Hepatocyte (in vitro differentiated cells): ENCODE results near the gene SUPT3H. TPM values are rescaled to one million over a fixed set of nuclear protein-coding genes. Genes with fewer than 3 reads are reported as not detected.

Source experiments
- DNase-seq: peaks from one replicate; pipeline ENCODE4 v3.0.0-alpha.2; 2016; ENCODE audit warnings: low spot score
- H2AFZ ChIP-seq: fragments of 200-600 bp; sonication (generic); 2 replicates; pipeline ENCODE4 v1.6.0; 2016; ENCODE audit warnings: antibody characterized with exemption, mild to moderate bottlenecking
- H3K27ac ChIP-seq: fragments of 200-600 bp; sonication (generic); 2 replicates; pipeline ENCODE4 v1.5.1; 2016; ENCODE audit warnings: mild to moderate bottlenecking
- H3K27me3 ChIP-seq: fragments of 200-600 bp; sonication (generic); 2 replicates; pipeline ENCODE4 v1.6.1; 2016
- H3K36me3 ChIP-seq: fragments of 200-600 bp; sonication (generic); replicated peaks from 2 replicates; pipeline ENCODE4 v1.5.1; 2016; ENCODE audit warnings: low read depth; ENCODE audit not compliant: insufficient read depth
- H3K4me1 ChIP-seq: fragments of 200-600 bp; sonication (generic); 2 replicates; pipeline ENCODE4 v1.5.1; 2016; ENCODE audit warnings: mild to moderate bottlenecking, moderate library complexity; ENCODE audit not compliant: insufficient read depth
- H3K4me2 ChIP-seq: fragments of 200-600 bp; sonication (generic); 2 replicates; pipeline ENCODE4 v1.6.0; 2016
- H3K4me3 ChIP-seq: fragments of 200-600 bp; sonication (generic); 2 replicates; pipeline ENCODE4 v1.5.1; 2016; ENCODE audit warnings: mild to moderate bottlenecking
- H3K79me2 ChIP-seq: fragments of 200-600 bp; sonication (generic); 2 replicates; pipeline ENCODE4 v1.6.0; 2017; ENCODE audit warnings: mild to moderate bottlenecking
- H3K9me2 ChIP-seq: fragments of 200-600 bp; sonication (generic); replicated peaks from 2 replicates; pipeline ENCODE4 v1.6.0; 2017; ENCODE audit warnings: mild to moderate bottlenecking; ENCODE audit not compliant: insufficient read depth
- H3K9me3 ChIP-seq: fragments of 200-600 bp; sonication (generic); 2 replicates; pipeline ENCODE4 v1.5.1; 2016; ENCODE audit warnings: low read depth, mild to moderate bottlenecking
- H4K20me1 ChIP-seq: fragments of 200-600 bp; sonication (generic); 2 replicates; pipeline ENCODE4 v1.6.0; 2016; ENCODE audit warnings: mild to moderate bottlenecking; ENCODE audit not compliant: insufficient read depth, poor library complexity, severe bottlenecking
- EZH2 ChIP-seq: fragments of 200-600 bp; sonication (generic); IDR thresholded peaks from 2 replicates; pipeline ENCODE4 v1.6.1; 2016; ENCODE audit warnings: antibody characterized with exemption, mild to moderate bottlenecking, borderline replicate concordance
- EZH2phosphoT487 ChIP-seq: fragments of 200-600 bp; sonication (generic); IDR thresholded peaks from one replicate; pipeline ENCODE4 v1.6.1; 2018; ENCODE audit warnings: antibody characterized with exemption, mild to moderate bottlenecking, low read depth, moderate library complexity; ENCODE audit not compliant: unreplicated experiment, severe bottlenecking
- WGBS: methylation state at CpG from one replicate; pipeline ENCODE4 v1.1.6; 2016; ENCODE audit warnings: low lambda C conversion rate; ENCODE audit errors: missing lambda C conversion rate; 5-methylcytosine and 5-hydroxymethylcytosine counted together
- polyA plus RNA-seq: library from polyadenylated mRNA; unstranded; fragments of >200 nt; fragmentation: Nextera tagmentation; extraction: Ambion mirVana; gene quantifications from 2 replicates; pipeline ENCODE4 v1.2.1, GENCODE V29; 2016
- total RNA-seq: library from RNA; depleted of rRNA; stranded (reverse); fragments of >200 nt; gene quantifications from 2 replicates; pipeline ENCODE4 v1.2.3, GENCODE V29; 2014
- TF ChIP-seq, protein P1 (sequence below): fragments of 200-600 bp; sonication (generic); IDR thresholded peaks from 2 replicates; pipeline ENCODE4 v1.5.1; 2016; ENCODE audit warnings: antibody characterized with exemption, mild to moderate bottlenecking; ENCODE audit not compliant: poor library complexity

The SUPT3H gene
- total and polyA plus RNA-seq, 2 experiments from 2014 or later, result 6.8 to 7.7 TPM

DNA sequence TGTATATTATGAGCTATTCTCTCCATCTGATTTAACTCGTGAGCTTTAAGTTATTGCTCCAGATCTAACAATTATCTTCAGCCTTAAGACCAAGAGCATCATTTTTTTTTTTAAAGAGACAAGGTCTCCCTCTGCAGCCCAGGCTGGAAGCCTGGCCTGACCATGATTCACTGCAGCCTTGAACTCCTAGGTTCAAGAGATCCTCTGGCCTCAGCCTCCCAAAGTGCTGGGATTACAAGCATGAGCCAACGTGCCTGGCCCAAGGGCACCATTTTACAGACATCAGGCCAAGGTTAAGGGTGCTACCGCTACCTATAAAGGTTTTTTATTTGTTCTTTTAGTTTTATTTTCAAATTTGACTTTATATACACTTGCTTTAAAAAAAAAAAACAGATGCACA is 2.3 kb downstream of the SUPT3H start:
- 89% methylated on average over 3 of the region's 3 CpGs for WGBS
- DNase-seq, result no peak
- no peak overlapping the region for H3K27ac ChIP-seq
- no peaks in the 10 kb centered on the region for H3K9me3 ChIP-seq
- no peak overlapping the region for H3K4me3 ChIP-seq
- H3K4me2 ChIP-seq, result no peak overlapping the region
- peaks cover 33% of the 10 kb centered on the region for H3K79me2 ChIP-seq
- peaks cover 25% of the 10 kb centered on the region for H3K4me1 ChIP-seq
- H2AFZ ChIP-seq, result no peak overlapping the region
- H3K27me3 ChIP-seq, result no peaks in the 10 kb centered on the region
- no peaks in the 10 kb centered on the region for H3K36me3 ChIP-seq
- no peak for TF ChIP-seq EZH2
- TF ChIP-seq, protein P1, sequence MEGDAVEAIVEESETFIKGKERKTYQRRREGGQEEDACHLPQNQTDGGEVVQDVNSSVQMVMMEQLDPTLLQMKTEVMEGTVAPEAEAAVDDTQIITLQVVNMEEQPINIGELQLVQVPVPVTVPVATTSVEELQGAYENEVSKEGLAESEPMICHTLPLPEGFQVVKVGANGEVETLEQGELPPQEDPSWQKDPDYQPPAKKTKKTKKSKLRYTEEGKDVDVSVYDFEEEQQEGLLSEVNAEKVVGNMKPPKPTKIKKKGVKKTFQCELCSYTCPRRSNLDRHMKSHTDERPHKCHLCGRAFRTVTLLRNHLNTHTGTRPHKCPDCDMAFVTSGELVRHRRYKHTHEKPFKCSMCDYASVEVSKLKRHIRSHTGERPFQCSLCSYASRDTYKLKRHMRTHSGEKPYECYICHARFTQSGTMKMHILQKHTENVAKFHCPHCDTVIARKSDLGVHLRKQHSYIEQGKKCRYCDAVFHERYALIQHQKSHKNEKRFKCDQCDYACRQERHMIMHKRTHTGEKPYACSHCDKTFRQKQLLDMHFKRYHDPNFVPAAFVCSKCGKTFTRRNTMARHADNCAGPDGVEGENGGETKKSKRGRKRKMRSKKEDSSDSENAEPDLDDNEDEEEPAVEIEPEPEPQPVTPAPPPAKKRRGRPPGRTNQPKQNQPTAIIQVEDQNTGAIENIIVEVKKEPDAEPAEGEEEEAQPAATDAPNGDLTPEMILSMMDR, result no peak
- TF ChIP-seq EZH2phosphoT487, result no peak
- no peaks in the 10 kb centered on the region for H3K9me2 ChIP-seq
- H4K20me1 ChIP-seq, result no peaks in the 10 kb centered on the region

DNA sequence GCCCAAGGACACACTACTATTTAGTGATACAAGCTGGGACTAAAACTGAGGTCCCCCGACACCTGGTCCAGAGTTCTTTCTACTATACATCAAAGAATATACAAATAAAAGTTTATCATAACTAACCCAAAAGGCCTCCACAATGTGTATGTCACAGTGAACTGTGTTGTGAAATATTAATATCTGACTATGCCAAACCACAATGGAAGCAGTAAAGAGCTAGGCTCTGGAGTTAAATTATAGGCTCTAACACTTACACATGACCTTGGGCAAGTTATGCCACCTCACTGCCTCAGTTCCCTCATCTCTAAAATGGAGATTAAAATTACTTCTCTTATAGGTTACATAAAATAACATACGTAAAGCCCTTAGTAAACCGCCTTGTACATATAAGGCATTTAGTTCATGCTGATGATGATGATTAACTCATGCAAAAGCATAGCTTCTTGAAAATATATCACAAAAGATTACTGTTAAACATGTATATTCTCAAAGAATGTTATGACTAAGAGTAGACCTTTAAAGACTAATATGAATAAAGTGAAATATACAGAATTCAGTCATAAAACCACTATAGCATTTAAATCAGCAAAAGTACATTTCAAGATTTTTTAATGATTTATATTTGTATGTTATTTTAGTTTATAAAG is 5.7 kb downstream of the SUPT3H start:
- Histone ChIP-seq H3K27ac (no peak overlapping the region), H3K4me1 (peaks cover 19% of the 10 kb centered on the region), H3K79me2 (peaks cover 40% of the 10 kb centered on the region), H3K9me2 (no peaks in the 10 kb centered on the region), H3K36me3 (no peaks in the 10 kb centered on the region), H4K20me1 (no peaks in the 10 kb centered on the region), H3K9me3 (no peaks in the 10 kb centered on the region), H2AFZ (no peak overlapping the region), H3K4me2 (no peak overlapping the region), H3K27me3 (no peaks in the 10 kb centered on the region), H3K4me3 (no peak overlapping the region)
- TF ChIP-seq EZH2 (no peak), EZH2phosphoT487 (no peak)
- TF ChIP-seq, protein P1, result no peak
- 96% methylated on average over 3 of the region's 3 CpGs for WGBS
- DNase-seq, result no peak

DNA sequence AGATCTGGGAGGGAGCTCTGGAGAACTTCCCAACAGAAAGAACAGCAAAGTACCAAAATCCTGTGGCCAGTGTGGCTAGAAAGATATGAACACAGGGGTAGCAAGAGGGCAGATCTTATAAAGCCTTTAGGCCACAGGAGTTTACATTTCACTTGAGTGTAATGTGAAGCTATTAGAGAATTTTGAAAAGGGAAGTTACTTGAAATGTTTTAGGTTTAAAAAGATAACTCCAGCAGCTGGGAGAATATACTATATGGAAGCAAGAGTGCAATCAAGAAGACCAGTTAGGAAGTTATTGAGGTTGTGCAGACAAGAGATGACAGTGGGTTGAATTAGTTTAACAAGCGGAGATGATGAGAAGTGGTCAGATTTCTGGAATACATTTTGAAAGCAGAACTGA is 7.9 kb downstream of the SUPT3H start:
- Histone ChIP-seq H3K4me1 (peaks cover 11% of the 10 kb centered on the region), H3K4me2 (no peak overlapping the region), H3K9me3 (no peaks in the 10 kb centered on the region), H3K27ac (no peak overlapping the region), H4K20me1 (no peaks in the 10 kb centered on the region), H2AFZ (no peak overlapping the region), H3K79me2 (peaks cover 28% of the 10 kb centered on the region), H3K27me3 (no peaks in the 10 kb centered on the region), H3K4me3 (no peak overlapping the region), H3K36me3 (no peaks in the 10 kb centered on the region), H3K9me2 (no peaks in the 10 kb centered on the region)
- no peak for TF ChIP-seq EZH2phosphoT487
- TF ChIP-seq EZH2, result no peak
- WGBS, result 83% methylated on average over 1 of the region's 1 CpG
- DNase-seq, result no peak

DNA sequence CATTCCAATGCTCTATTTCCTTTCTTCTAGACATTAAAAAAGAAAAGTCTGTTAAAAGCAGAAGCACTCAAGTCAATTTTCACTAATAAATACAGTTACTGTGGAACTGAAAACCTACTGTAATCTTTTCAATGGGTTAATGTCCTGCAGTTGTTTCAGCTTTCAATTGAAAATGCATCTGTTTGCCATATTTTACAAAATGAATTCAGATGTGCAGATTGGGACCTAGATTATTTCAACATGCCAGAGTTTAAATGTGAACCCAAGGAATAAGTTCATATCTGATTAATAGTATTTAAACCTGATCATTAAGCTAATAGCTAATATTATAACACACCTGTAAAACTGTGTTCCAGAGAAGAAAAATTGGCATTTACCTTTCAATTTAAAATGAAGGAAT is 9.7 kb downstream of the SUPT3H start:
- H3K9me3 ChIP-seq, result no peaks in the 10 kb centered on the region
- H3K27me3 ChIP-seq, result no peaks in the 10 kb centered on the region
- no peak overlapping the region for H2AFZ ChIP-seq
- peaks cover 11% of the 10 kb centered on the region for H3K4me1 ChIP-seq
- no peak for DNase-seq
- H4K20me1 ChIP-seq, result no peaks in the 10 kb centered on the region
- H3K79me2 ChIP-seq, result peaks cover 12% of the 10 kb centered on the region
- H3K36me3 ChIP-seq, result no peaks in the 10 kb centered on the region
- H3K4me3 ChIP-seq, result no peak overlapping the region
- no peak overlapping the region for H3K4me2 ChIP-seq
- no peak overlapping the region for H3K27ac ChIP-seq
- TF ChIP-seq EZH2 (no peak), EZH2phosphoT487 (no peak)
- TF ChIP-seq, protein P1, result no peak
- H3K9me2 ChIP-seq, result no peaks in the 10 kb centered on the region
